ENCODE measurements around the gene PREPL. TPM values are rescaled to one million over a fixed set of nuclear protein-coding genes. Genes with fewer than 3 reads are reported as not detected.
A peak's percentile ranks its signal among the peaks of the same experiment; 100 is the strongest.
"Not testable (repeated sequence)": the region's sequence is repeated elsewhere in the genome, so short reads cannot be mapped to it uniquely, and the experiment has no call there.

PREPL gene
- total RNA-seq (ENCODE audit: insufficient read depth, low replicate concordance) = 39.0 TPM

- peak; percentile 99 for DNase-seq (ENCODE audit: low spot score)
These were observed at the start of gene PREPL, which contains the start of gene CAMKMT for GRCh38 chr2:44361330-44362206. Gene PREPL (minus strand): TSS chr2:44361494. CDS start chr2:44346342, 15,152 bp downstream. Gene CAMKMT (plus strand): TSS chr2:44361947.

- DNase-seq (ENCODE audit: low spot score) = no peak
These were observed 37.1 kb upstream of the PREPL start for GRCh38 chr2:44398243-44398897.

- DNase-seq (ENCODE audit: low spot score) = no peak
These were observed 36.3 kb upstream of the PREPL start for GRCh38 chr2:44397447-44398175.

DNA sequence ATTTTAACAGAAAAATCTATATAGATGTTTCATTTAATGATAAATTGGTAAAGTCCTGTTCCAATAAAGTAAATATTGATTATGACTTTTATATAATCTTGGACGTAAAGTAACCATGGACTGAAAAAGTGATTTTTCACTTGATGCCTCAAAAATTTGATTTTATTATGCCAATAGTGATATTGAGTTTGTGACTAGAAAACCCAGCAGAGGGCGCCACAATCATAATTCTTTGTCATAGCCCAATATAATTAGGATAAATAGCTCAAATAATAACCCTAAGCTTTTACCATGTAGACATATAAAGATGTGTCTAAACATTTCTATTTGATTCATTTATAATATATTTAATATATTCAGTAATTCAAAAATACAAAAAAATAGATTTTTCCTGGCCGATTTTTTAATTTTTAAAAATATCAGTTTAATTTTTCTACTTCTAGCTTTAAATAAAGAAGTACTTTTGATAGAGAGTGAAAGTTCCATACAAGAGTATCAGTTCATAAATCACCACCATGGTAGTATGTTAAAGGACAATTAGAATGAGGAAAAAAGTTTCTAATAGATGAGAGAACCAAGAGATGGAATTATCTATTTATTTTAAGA, 31.1 kb upstream of the PREPL start:
- DNase-seq (ENCODE audit: low spot score) = peak; percentile 15

DNA sequence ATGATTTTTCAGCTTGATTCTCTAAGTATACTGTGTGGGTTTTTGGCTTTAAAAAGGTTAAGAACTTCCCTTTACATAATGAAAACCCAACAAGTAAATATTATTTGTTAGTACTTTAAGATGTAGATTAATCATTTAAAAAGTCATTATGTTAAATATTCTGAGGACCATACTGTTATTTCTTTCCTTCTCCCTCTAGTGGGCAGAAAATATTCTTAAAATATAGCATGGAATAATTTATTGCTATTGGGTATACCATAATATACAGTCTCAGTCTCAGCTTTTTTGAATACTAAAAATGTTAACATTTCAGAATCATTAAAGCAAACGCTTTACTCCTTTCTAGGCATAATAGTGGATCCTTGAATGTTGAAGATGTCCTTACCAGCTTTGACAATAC, 28.6 kb upstream of the PREPL start:
- DNase-seq (ENCODE audit: low spot score) = no peak

DNA sequence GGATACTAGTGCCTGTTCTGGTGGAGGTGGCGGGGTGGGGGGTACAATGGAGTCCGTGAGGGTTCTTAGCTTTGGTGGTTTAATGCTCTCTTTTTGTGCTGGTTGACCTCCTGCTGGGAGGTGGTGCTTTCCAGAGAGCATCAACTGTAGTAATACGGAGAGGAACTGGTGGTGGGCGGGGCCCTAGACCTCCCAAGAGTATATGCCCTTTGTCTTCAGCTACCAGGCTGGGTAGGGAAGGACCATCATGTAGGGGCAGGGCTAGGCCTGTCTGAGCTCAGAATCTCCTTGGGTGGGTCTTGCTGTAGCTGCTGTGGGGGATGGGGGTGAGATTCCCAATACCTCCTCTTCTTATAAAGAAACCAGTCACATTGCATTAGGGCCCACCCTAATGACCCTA, 27.6 kb upstream of the PREPL start:
- DNase-seq (ENCODE audit: low spot score) = no peak

GRCh38 chr2:44385226-44385625, 23.9 kb upstream of the PREPL start:
- DNase-seq (ENCODE audit: low spot score) = not testable (repeated sequence)

DNA sequence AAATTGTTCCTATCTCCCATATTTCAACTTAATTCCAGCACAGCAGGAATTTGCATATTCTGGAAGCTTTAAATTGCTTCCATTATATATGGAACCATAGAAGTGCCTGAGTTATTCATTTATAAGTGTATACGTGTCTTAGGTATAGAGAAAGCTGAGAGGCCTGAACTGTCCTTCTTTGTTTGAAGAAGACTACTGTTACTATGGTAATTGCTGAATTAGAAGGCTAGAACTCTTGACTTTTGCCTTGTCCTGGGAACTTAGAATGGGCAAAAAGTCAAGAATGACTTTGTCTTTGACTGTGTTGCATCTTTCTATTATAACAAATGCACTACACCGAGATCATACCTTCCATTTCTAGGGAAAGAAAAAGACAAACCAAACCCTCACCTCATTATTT, 16.2 kb upstream of the PREPL start:
- DNase-seq (ENCODE audit: low spot score) = no peak

DNA sequence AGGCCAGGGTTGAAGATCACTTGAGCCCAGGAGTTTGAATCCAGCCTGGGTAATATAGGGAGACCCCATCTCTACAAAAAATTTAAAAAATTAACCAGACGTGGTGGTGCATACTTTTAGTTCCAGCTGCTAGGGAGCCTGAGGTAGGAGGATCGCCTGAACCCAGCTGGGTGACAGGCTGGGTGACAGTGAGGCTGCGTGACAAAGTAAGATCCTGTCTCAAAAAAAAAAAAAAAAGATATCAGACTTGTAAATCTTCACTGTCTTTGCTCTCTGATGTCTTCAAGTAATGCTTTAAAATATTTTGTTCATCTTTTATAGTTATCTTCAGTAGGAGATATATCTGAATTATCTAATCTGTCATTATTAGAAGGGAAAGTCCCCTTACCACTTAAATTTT, 11.0 kb upstream of the PREPL start:
- no peak for DNase-seq (ENCODE audit: low spot score)

GRCh38 chr2:44371445-44371844, 10.2 kb upstream of the PREPL start:
- no peak for DNase-seq (ENCODE audit: low spot score)

- no peak for DNase-seq (ENCODE audit: low spot score)
These were observed 8.1 kb upstream of the PREPL start for GRCh38 chr2:44369392-44369791.

GRCh38 chr2:44367591-44367990, 6.3 kb upstream of the PREPL start:
- no peak for DNase-seq (ENCODE audit: low spot score)

- DNase-seq (ENCODE audit: low spot score) = no peak
These were observed 3.3 kb upstream of the PREPL start for GRCh38 chr2:44364604-44365003.

DNA sequence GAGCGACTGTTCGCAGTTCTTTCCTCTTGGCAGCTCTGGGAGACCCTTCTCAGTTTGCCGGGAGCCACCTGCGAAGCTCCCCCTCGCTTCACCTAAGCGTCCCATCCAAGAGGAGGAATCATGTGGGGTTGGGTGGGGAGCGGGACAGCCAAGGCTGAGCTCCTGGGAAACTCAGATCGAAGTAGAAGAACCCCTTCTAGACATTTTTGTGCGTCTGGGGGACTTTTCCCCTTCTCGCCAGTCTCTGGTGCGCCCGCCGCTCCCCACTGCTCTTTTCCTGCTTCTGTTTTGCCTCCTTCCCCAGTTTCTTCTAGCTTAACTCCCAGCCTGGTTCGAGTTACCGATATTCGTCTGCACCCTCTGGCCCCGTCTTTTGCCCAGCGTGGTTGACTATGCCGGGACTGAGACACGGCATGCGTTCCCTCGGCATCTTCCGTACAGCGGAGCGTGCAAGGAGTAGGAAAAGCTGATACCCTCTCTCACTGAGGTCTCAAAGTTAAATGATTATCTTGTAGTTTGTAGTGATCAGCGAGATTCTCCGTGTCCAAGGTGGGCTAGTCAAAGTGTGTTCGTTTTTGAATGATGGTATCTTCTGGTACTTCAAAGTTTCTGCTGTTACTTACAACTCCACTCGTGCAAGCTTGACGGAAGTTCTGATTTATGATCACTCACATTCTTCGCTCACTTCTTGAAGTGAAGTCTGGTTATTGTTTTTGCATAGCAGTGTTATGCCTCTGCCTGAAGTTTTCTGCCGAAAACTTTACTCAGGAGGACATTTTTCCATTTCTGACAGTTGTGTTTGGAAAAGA, 1.1 kb upstream of the PREPL start:
- DNase-seq (ENCODE audit: low spot score) = peak; percentile 70

DNA sequence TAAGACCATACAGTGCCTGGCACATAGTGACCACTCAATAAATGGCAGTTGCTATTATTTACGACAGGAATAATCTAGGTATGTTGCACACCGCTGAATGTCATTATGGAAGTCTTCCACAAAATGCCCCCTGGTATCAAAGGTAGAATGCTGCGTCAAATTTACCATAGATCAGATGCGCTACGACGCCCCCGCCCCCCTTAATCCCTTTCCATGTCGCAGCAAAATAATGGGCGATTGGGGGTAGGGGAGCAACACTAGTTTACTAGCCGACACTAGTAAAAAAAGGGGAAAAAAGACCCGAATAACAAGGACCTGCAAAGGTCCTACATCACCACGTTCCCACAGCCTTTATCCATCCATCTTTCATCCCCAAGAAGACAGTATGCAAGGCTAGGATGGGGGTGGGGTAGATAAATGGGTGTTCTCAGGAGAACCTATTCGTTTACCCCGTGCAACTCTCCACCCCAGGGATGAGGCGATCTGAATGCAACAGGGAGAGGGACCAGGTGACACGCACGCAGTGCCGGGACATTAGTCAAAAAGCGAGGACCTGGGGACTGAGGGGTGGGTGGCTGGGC, 455 bp downstream of the PREPL start:
- DNase-seq (ENCODE audit: low spot score) = no peak

GRCh38 chr2:44358503-44358902, 2.8 kb downstream of the PREPL start:
- no peak for DNase-seq (ENCODE audit: low spot score)

GRCh38 chr2:44354761-44355160, 6.5 kb downstream of the PREPL start:
- no peak for DNase-seq (ENCODE audit: low spot score)

GRCh38 chr2:44352510-44352909, 8.8 kb downstream of the PREPL start:
- DNase-seq (ENCODE audit: low spot score) = no peak

GRCh38 chr2:44351676-44352075, 9.6 kb downstream of the PREPL start:
- DNase-seq (ENCODE audit: low spot score) = peak; percentile 97

DNA sequence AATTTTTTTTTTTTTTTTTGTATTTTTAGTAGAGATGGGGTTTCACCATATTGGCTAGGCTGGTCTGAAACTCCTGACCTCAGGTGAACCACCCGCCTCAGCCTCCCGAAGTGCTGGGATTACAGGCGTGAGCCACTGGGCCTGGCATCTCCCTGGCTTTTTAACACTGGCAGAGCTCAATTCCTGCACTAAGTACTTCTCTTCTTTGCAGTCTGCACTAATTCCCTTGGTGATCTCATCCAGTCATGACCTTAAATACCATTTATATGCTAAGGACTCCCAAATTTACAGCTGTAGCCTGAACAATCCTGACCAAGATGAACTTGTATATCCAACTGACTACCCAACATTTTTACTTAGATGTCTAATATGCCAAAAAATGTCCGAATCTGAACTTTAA, 10.2 kb downstream of the PREPL start:
- DNase-seq (ENCODE audit: low spot score) = peak; percentile 88

DNA sequence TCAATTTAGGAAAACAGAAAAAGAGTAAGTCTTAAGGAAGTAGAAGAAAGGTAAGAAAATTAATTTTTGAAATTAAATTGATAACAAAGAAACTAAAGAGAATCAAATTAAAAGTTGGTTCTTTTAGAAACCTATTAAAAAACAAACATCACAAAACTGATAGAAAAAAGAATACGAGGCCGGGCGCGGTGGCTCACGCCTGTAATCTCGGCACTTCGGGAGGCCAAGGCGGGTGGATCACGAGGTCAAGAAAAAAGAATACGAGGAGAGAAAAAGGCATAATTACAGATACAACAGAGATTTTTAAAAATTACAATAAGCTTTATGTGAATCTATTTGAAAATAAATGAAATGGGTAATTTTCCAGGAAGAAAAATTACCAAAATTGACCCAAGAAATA, 11.8 kb downstream of the PREPL start:
- DNase-seq (ENCODE audit: low spot score) = no peak
